HCT116 (cell line): ENCODE data around the gene FURIN. TPM values are rescaled to one million over a fixed set of nuclear protein-coding genes. Genes with fewer than 3 reads are reported as not detected.
A peak's percentile ranks its signal among the peaks of the same experiment; 100 is the strongest.

Source experiments
- ATAC-seq: fragments of 200-7000 bp; cut with Tn5 transposase; 2 replicates; pipeline ENCODE4 v1.9.1; 2020; ENCODE audit warnings: mild to moderate bottlenecking, moderate library complexity
- BruUV-seq: library from RNA; stranded (reverse); fragments of 400-500 nt; replicated peaks from 2 replicates; lab custom pipeline; 2021; lab: Mats Ljungman, UMichigan
- CTCF ChIA-PET: fragments of 300-600 bp; sonication (Branson Sonifier 250); formaldehyde crosslinking; loops from one replicate; lab custom pipeline; 2021; ENCODE audit warnings: antibody characterized with exemption; lab: Charles Lee
- POLR2A ChIA-PET: fragments of 300-600, 350-600 bp; sonication (Branson Sonifier 250); formaldehyde crosslinking; loops from one replicate; lab custom pipeline; 2021; ENCODE audit warnings: antibody characterized with exemption; lab: Charles Lee
- RAD21 ChIA-PET, 2 experiments: fragments of 300-600 bp; sonication (Branson Sonifier 250); formaldehyde crosslinking; loops; one replicate each; lab custom pipeline; 2023; ENCODE audit warnings: low total read pairs in 2 of 2; ENCODE audit not compliant: uncharacterized antibody in 2 of 2, unreplicated experiment in 2 of 2, low non-redundant PET in 1 of 2; lab: Charles Lee
- DNase-seq: peaks from one replicate; pipeline ENCODE4 v3.0.0-alpha.2; 2010; ENCODE audit warnings: low read depth, low spot score
- H2AFZ ChIP-seq: fragments of 200-600 bp; shearing (Covaris generic), sonication (generic); 2 replicates; pipeline ENCODE4 v1.6.1; 2017; ENCODE audit warnings: low read depth, mixed run types, mixed read lengths, antibody characterized with exemption, low read length; ENCODE audit not compliant: poor library complexity, severe bottlenecking
- H3K27ac ChIP-seq: 2 replicates; pipeline ENCODE4 v1.5.1; 2012; ENCODE audit warnings: low read depth, low read length
- H3K27me3 ChIP-seq: fragments of 200-600 bp; sonication (generic); 2 replicates; pipeline ENCODE4 v1.6.1; 2016; ENCODE audit warnings: mixed run types, low read length, mixed read lengths; ENCODE audit not compliant: insufficient read depth
- H3K36me3 ChIP-seq, 2 experiments: fragments of 200-500 bp in 1 of 2; fragments of 200-600 bp in 1 of 2; sonication (Bioruptor generic) in 1 of 2; sonication (generic) in 1 of 2; 2 replicates each; pipeline versions ENCODE4 v1.5.1 to v1.6.1; 2014 to 2016; ENCODE audit warnings: low read length in 2 of 2, inconsistent platforms in 1 of 2, mixed read lengths in 1 of 2, mixed run types in 1 of 2; ENCODE audit not compliant: insufficient read depth in 2 of 2, control insufficient read depth in 1 of 2
- H3K4me1 ChIP-seq, 2 experiments: fragments of 200-600 bp in 1 of 2; sonication (generic) in 1 of 2; 2 replicates each; pipeline versions ENCODE4 v1.5.1 to v1.6.1; 2012 to 2017; ENCODE audit warnings: low read length in 2 of 2, inconsistent platforms in 1 of 2, mild to moderate bottlenecking in 1 of 2, mixed read lengths in 1 of 2, mixed run types in 1 of 2, moderate library complexity in 1 of 2; ENCODE audit not compliant: insufficient read depth in 2 of 2, control insufficient read depth in 1 of 2
- H3K4me2 ChIP-seq: fragments of 200-600 bp; sonication (generic); 2 replicates; pipeline ENCODE4 v1.6.1; 2017; ENCODE audit warnings: mixed run types, low read length, mixed read lengths
- H3K4me3 ChIP-seq, 2 experiments: fragments of 200-600 bp in 1 of 2; sonication (generic) in 1 of 2; replicated peaks in 1 of 2; 2 replicates each; pipeline ENCODE4 v1.5.1; 2011 to 2016; ENCODE audit warnings: low read length in 2 of 2, control low read depth in 1 of 2, low read depth in 1 of 2, mild to moderate bottlenecking in 1 of 2, mixed read lengths in 1 of 2, mixed run types in 1 of 2
- H3K79me2 ChIP-seq: fragments of 200-600 bp; sonication (generic); 2 replicates; pipeline ENCODE4 v1.6.1; 2017; ENCODE audit warnings: mild to moderate bottlenecking, mixed run types, low read length, moderate library complexity, mixed read lengths; ENCODE audit not compliant: insufficient read depth
- H3K9ac ChIP-seq: fragments of 200-600 bp; sonication (generic); 2 replicates; pipeline ENCODE4 v1.6.1; 2016; ENCODE audit warnings: low read length, mixed read lengths
- H3K9me2 ChIP-seq: fragments of 200-600 bp; sonication (generic), shearing (Covaris generic); 2 replicates; pipeline ENCODE4 v1.6.1; 2017; ENCODE audit warnings: mixed run types, mild to moderate bottlenecking, moderate library complexity; ENCODE audit not compliant: insufficient read depth
- H3K9me3 ChIP-seq, 2 experiments: fragments of 200-500 bp in 1 of 2; fragments of 200-600 bp in 1 of 2; sonication (Bioruptor generic) in 1 of 2; sonication (generic) in 1 of 2; 2 replicates each; pipeline ENCODE4 v1.6.1; 2014 to 2017; ENCODE audit warnings: low read length in 2 of 2, mixed read lengths in 2 of 2, inconsistent platforms in 1 of 2, low read depth in 1 of 2, mild to moderate bottlenecking in 1 of 2, mixed run types in 1 of 2, moderate library complexity in 1 of 2; ENCODE audit not compliant: control insufficient read depth in 1 of 2, insufficient read depth in 1 of 2
- H4K20me1 ChIP-seq: fragments of 200-600 bp; sonication (generic), shearing (Covaris generic); 2 replicates; pipeline ENCODE4 v1.6.1; 2017; ENCODE audit warnings: mixed run types, mild to moderate bottlenecking, moderate library complexity; ENCODE audit not compliant: insufficient read depth
- POLR2AphosphoS5 ChIP-seq: IDR thresholded peaks from 2 replicates; pipeline ENCODE4 v1.6.1; 2011; ENCODE audit warnings: mild to moderate bottlenecking, low read depth, low read length, moderate library complexity
- RAD21 ChIP-seq: IDR thresholded peaks from 2 replicates; pipeline ENCODE4 v1.6.1; 2012; ENCODE audit warnings: low read depth, mild to moderate bottlenecking
- ZBTB33 ChIP-seq: IDR thresholded peaks from 2 replicates; pipeline ENCODE4 v1.6.1; 2011; ENCODE audit warnings: mild to moderate bottlenecking, low read length, moderate library complexity; ENCODE audit not compliant: insufficient replicate concordance; ENCODE audit errors: extremely low read depth
- ZFX ChIP-seq: fragments of 450-650 bp; IDR thresholded peaks from 2 replicates; pipeline ENCODE4 v1.6.1; 2017
- intact Hi-C: fragments of 100-400 bp; cut with micrococcal nuclease; formaldehyde crosslinking; loops from 2 replicates; pipeline ENCODE4 v1.10.0; 2022
- total RNA-seq: library from RNA; stranded (reverse); gene quantifications from one replicate; pipeline ENCODE4 v1.2.1, GENCODE V29; 2021; ENCODE audit not compliant: unreplicated experiment

The FURIN gene
- total RNA-seq, 1 experiment from 2014 or later: 42.0 TPM

- H2AFZ ChIP-seq: no peak overlapping the region
- intact Hi-C loops: loop anchor here (5.0 kb wide), 1 partner anchor 223 kb away; no protein-coding TSS in a partner anchor
- no peaks in the 10 kb centered on the region for H3K9me3 ChIP-seq
- no peaks in the 10 kb centered on the region for H4K20me1 ChIP-seq
- 0 out of 2 replicates have a peak, but pooled peaks have one; percentile 4 for ATAC-seq
- ChIA-PET POLR2A (interaction anchor here (1.1 to 2.0 kb wide), 2 partner anchors 10 to 64 kb away, joined by 4 to 6 read pairs; partner anchors contain the start of gene UNC45A), CTCF (interaction anchor here (1.1 to 1.8 kb wide), 3 partner anchors 15 to 23 kb away, joined by 3 to 5 read pairs (median 4); no protein-coding TSS in a partner anchor), RAD21 (no interaction called here)
- DNase-seq: no peak
- no peak for TF ChIP-seq RAD21
- 0 out of 2 replicates have a peak, but pooled peaks have one; percentile 8 for TF ChIP-seq POLR2AphosphoS5
- peaks cover 38% of the 10 kb centered on the region for H3K79me2 ChIP-seq
- H3K9ac ChIP-seq: peak overlapping the region; percentile 83
- BruUV-seq: TSS peak; percentile 80
- no peaks in the 10 kb centered on the region for H3K36me3 ChIP-seq
- no peaks in the 10 kb centered on the region for H3K27me3 ChIP-seq
- peak overlapping the region; percentile 95 for H3K27ac ChIP-seq
- no peaks in the 10 kb centered on the region for H3K9me2 ChIP-seq
- peak overlapping the region; percentile 74 to 86 for H3K4me3 ChIP-seq
- peak overlapping the region; percentile 97 for H3K4me2 ChIP-seq
- peaks cover 54 to 59% of the 10 kb centered on the region in 2 experiments for H3K4me1 ChIP-seq
Measured at GRCh38 chr15:90870354-90871138, 2.2 kb downstream of the FURIN start.

GRCh38 chr15:90871139-90871715 is 2.8 kb downstream of the FURIN start:
- CTCF ChIA-PET: interaction anchor here (1.1 to 1.8 kb wide), 2 partner anchors 14 to 22 kb away, joined by 3 to 5 read pairs; no protein-coding TSS in a partner anchor

More at GRCh38 chr15:90871139-90871715, 2.8 kb downstream of the FURIN start:
- no TSS peak for BruUV-seq
- Histone ChIP-seq H3K9me2 (no peaks in the 10 kb centered on the region), H3K27ac (peak overlapping the region; percentile 95), H3K9ac (peak overlapping the region; percentile 83), H3K9me3 (no peaks in the 10 kb centered on the region), H3K27me3 (no peaks in the 10 kb centered on the region), H3K79me2 (peaks cover 38% of the 10 kb centered on the region), H3K4me1 (peaks cover 54 to 59% of the 10 kb centered on the region in 2 experiments), H4K20me1 (no peaks in the 10 kb centered on the region), H2AFZ (no peak overlapping the region), H3K4me2 (peak overlapping the region; percentile 97), H3K4me3 (peak overlapping the region; percentile 74 to 86), H3K36me3 (no peaks in the 10 kb centered on the region; a peak in 1 of 4 replicates)
- ChIA-PET RAD21 (no interaction called here), POLR2A (interaction anchor here (1.1 to 2.0 kb wide), 2 partner anchors 11 to 64 kb away, joined by 4 to 6 read pairs; partner anchors contain the start of gene UNC45A)
- intact Hi-C loops: loop anchor here (5.0 kb wide), 1 partner anchor 224 kb away; no protein-coding TSS in a partner anchor
- peak; percentile 16; the same call in 1 of the 2 replicates for TF ChIP-seq ZFX
- no peak for TF ChIP-seq ZBTB33
- ATAC-seq (peak; percentile 12), DNase-seq (no peak)
